ENCODE results near the gene CAMTA1.

GRCh38 chr1:7529917-7530316 lies 744.7 kb downstream of the CAMTA1 start:
- TF ChIP-seq POLR2A (IDR thresholded peaks at IDR 0.05) (no peak), POLR2AphosphoS5 (IDR thresholded peaks at IDR 0.05; ENCODE audit: insufficient read depth in 1 of 2, low read depth in 1 of 2) (no peak), CTCF (IDR thresholded peaks at IDR 0.05) (no peak)
